BLaER1 (cell line): ENCODE measurements around the gene PFKP.

ENCODE experiments used
- H3K27ac ChIP-seq: shearing (Covaris generic); formaldehyde crosslinking; 2 replicates; pipeline ENCODE4 v1.8.1; 2022
- H3K27me3 ChIP-seq: shearing (Covaris generic); formaldehyde crosslinking; 2 replicates; pipeline ENCODE4 v1.8.1; 2022
- H3K36me3 ChIP-seq: shearing (Covaris generic); formaldehyde crosslinking; 2 replicates; pipeline ENCODE4 v1.8.1; 2022
- H3K4me1 ChIP-seq: shearing (Covaris generic); formaldehyde crosslinking; 2 replicates; pipeline ENCODE4 v1.8.1; 2022
- H3K4me2 ChIP-seq: shearing (Covaris generic); formaldehyde crosslinking; 2 replicates; pipeline ENCODE4 v1.8.1; 2022
- H3K4me3 ChIP-seq: shearing (Covaris generic); formaldehyde crosslinking; 2 replicates; pipeline ENCODE4 v1.8.1; 2022
- H3K9ac ChIP-seq: shearing (Covaris generic); formaldehyde crosslinking; 2 replicates; pipeline ENCODE4 v1.8.1; 2022
- H3K9me3 ChIP-seq: shearing (Covaris generic); formaldehyde crosslinking; 2 replicates; pipeline ENCODE4 v1.8.1; 2022
- H4K20me1 ChIP-seq: shearing (Covaris generic); formaldehyde crosslinking; 2 replicates; pipeline ENCODE4 v1.8.1; 2022
- Cebpa-rat ChIP-seq: shearing (Covaris generic); IDR thresholded peaks from 2 replicates; pipeline ENCODE4 v1.8.1; 2022

PFKP gene

GRCh38 chr10:3147117-3147820 lies 79.9 kb downstream of the PFKP start:
- no peak overlapping the region for H3K9ac ChIP-seq
- H3K36me3 ChIP-seq: peaks cover 99% of the 10 kb centered on the region
- no peak overlapping the region for H3K4me3 ChIP-seq
- no peak overlapping the region for H3K4me2 ChIP-seq
- no peak for TF ChIP-seq Cebpa-rat
- H4K20me1 ChIP-seq: peaks cover 32% of the 10 kb centered on the region
- H3K4me1 ChIP-seq: no peaks in the 10 kb centered on the region
- no peaks in the 10 kb centered on the region for H3K27me3 ChIP-seq
- no peak overlapping the region for H3K27ac ChIP-seq
- no peaks in the 10 kb centered on the region for H3K9me3 ChIP-seq

DNA sequence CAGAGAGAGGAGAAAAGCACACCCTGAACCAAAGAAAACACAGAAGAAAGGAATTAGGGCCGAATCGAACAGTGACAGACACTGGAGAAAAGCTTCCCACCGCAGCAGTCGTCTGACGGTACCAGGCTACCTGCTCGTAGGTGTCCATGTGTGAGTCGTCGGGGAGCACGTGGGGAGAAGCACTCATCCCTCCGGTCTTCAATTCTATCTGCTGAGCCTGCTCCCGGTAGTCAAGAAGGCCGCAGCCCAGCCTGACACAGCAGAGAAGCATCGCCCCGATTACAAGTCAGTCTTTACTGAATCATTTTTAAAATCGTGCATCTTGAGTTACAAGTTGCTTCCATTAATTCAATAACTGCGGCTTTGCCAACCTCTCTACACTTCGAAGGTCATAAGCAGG lies 80.7 kb downstream of the PFKP start:
- TF ChIP-seq Cebpa-rat: no peak
- Histone ChIP-seq H4K20me1 (peaks cover 36% of the 10 kb centered on the region), H3K4me3 (no peak overlapping the region), H3K27ac (no peak overlapping the region), H3K36me3 (peaks cover 99% of the 10 kb centered on the region), H3K9me3 (no peaks in the 10 kb centered on the region), H3K9ac (no peak overlapping the region), H3K4me2 (no peak overlapping the region), H3K4me1 (no peaks in the 10 kb centered on the region), H3K27me3 (no peaks in the 10 kb centered on the region)

DNA sequence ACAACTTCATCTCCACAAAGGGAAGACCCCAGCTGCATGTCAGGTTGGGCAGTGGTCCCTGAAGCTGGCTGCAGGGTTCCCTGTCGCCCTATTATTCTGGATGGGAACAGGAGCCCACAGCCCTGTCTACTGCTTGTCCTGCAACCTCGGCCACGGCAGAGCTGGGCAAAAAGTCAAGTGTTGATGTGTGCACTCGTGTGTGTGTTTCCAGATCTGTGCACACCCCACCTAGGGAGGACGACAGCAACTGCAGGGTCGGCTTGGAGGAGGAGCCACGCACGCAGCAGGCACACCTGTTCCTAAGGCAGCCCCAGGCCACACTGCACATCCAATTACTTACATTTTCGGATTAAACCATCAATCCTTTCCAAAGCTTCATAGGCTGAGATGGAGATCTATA lies 81.6 kb downstream of the PFKP start:
- no peaks in the 10 kb centered on the region for H3K27me3 ChIP-seq
- no peak overlapping the region for H3K4me3 ChIP-seq
- no peak for TF ChIP-seq Cebpa-rat
- no peaks in the 10 kb centered on the region for H3K4me1 ChIP-seq
- no peak overlapping the region for H3K4me2 ChIP-seq
- no peak overlapping the region for H3K27ac ChIP-seq
- H3K36me3 ChIP-seq: peaks cover 99% of the 10 kb centered on the region
- H3K9ac ChIP-seq: no peak overlapping the region
- H3K9me3 ChIP-seq: no peaks in the 10 kb centered on the region
- peaks cover 33% of the 10 kb centered on the region for H4K20me1 ChIP-seq

GRCh38 chr10:3149918-3150317 lies 82.6 kb downstream of the PFKP start:
- peaks cover 31% of the 10 kb centered on the region; the same call in 1 of the 2 replicates for H4K20me1 ChIP-seq
- H3K9ac ChIP-seq: no peak overlapping the region
- H3K4me3 ChIP-seq: no peak overlapping the region
- H3K36me3 ChIP-seq: peaks cover 99% of the 10 kb centered on the region
- no peak overlapping the region for H3K27ac ChIP-seq
- no peaks in the 10 kb centered on the region for H3K27me3 ChIP-seq
- no peaks in the 10 kb centered on the region for H3K9me3 ChIP-seq
- TF ChIP-seq Cebpa-rat: no peak
- no peaks in the 10 kb centered on the region for H3K4me1 ChIP-seq
- no peak overlapping the region for H3K4me2 ChIP-seq

DNA sequence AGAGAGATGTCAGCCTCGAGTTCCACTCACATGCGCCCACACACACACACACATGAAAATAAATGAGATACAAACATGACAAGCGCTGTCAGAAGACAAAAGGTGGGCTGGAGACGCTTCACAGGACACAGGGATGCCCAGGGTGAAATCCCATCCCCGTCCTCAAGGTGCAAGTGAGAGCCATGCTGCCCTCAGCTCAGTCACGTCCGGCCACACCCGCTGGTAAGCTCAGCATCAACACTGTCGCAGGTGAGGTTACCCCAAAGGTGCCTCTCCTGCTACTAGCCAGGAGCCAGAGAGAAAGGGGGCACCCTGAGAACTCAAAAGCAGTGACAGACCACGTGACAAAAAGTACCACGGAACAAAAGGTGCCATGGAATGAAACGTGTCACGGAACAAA lies 83.0 kb downstream of the PFKP start:
- no peaks in the 10 kb centered on the region for H3K9me3 ChIP-seq
- TF ChIP-seq Cebpa-rat: no peak
- H3K27ac ChIP-seq: no peak overlapping the region

GRCh38 chr10:3150961-3151360 lies 83.6 kb downstream of the PFKP start:
- H3K9ac ChIP-seq: no peak overlapping the region
- peaks cover 31% of the 10 kb centered on the region; the same call in 1 of the 2 replicates for H4K20me1 ChIP-seq
- no peaks in the 10 kb centered on the region for H3K4me1 ChIP-seq
- H3K27me3 ChIP-seq: no peaks in the 10 kb centered on the region
- no peak for TF ChIP-seq Cebpa-rat
- H3K36me3 ChIP-seq: peaks cover 99% of the 10 kb centered on the region
- H3K4me3 ChIP-seq: no peak overlapping the region
- H3K9me3 ChIP-seq: no peaks in the 10 kb centered on the region
- no peak overlapping the region for H3K4me2 ChIP-seq
- no peak overlapping the region for H3K27ac ChIP-seq

More for the DNA sequence above, 83.0 kb downstream of the PFKP start:
- H3K4me1 ChIP-seq: no peaks in the 10 kb centered on the region
- H3K9ac ChIP-seq: no peak overlapping the region
- no peaks in the 10 kb centered on the region for H3K27me3 ChIP-seq
- peaks cover 99% of the 10 kb centered on the region for H3K36me3 ChIP-seq
- H4K20me1 ChIP-seq: peaks cover 31% of the 10 kb centered on the region; the same call in 1 of the 2 replicates
- H3K4me2 ChIP-seq: no peak overlapping the region
- H3K4me3 ChIP-seq: no peak overlapping the region

DNA sequence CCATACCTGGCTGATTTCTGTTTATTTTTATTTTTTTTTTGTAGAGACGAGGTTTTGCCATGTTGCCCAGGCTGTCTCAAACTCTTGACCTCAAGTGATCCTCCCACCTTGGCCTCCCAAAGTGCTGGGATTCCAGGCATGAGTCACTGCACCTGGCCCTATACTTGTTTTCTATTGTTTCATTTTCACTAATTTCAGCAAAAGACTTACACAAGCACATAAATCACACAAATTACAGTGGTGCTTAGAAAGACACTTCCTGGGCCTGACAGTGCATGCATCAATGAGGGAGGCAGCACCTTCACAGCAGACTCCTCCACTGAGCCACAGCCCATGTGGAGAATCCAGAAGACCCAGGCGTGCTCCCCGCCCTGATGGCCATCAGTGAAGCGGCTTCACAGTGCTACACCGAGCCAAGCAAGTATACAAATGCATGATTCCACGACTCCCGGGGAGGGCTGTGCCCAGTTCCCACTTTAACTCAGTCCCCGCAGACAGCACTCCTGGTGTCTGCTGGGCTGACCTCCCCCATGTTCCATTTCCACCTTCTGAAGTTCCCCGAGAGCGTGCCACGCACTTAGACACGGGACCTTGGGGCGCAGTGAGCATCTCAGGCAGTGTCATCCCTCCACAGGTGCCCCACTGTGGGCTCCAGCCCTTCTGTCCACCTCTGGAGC lies 84.7 kb downstream of the PFKP start:
- peaks cover 31% of the 10 kb centered on the region; the same call in 1 of the 2 replicates for H4K20me1 ChIP-seq
- H3K9ac ChIP-seq: no peak overlapping the region
- H3K36me3 ChIP-seq: peaks cover 96% of the 10 kb centered on the region
- H3K27me3 ChIP-seq: no peaks in the 10 kb centered on the region
- H3K4me2 ChIP-seq: no peak overlapping the region
- H3K27ac ChIP-seq: no peak overlapping the region
- H3K4me3 ChIP-seq: no peak overlapping the region
- no peaks in the 10 kb centered on the region for H3K9me3 ChIP-seq
- no peaks in the 10 kb centered on the region for H3K4me1 ChIP-seq
- no peak for TF ChIP-seq Cebpa-rat

GRCh38 chr10:3152566-3152935 lies 85.2 kb downstream of the PFKP start:
- TF ChIP-seq Cebpa-rat: no peak
- Histone ChIP-seq H3K9ac (no peak overlapping the region), H3K4me2 (no peak overlapping the region), H3K4me3 (no peak overlapping the region), H3K27ac (no peak overlapping the region), H3K27me3 (no peaks in the 10 kb centered on the region), H3K4me1 (no peaks in the 10 kb centered on the region), H4K20me1 (peaks cover 31% of the 10 kb centered on the region; the same call in 1 of the 2 replicates), H3K36me3 (peaks cover 95% of the 10 kb centered on the region), H3K9me3 (no peaks in the 10 kb centered on the region)

DNA sequence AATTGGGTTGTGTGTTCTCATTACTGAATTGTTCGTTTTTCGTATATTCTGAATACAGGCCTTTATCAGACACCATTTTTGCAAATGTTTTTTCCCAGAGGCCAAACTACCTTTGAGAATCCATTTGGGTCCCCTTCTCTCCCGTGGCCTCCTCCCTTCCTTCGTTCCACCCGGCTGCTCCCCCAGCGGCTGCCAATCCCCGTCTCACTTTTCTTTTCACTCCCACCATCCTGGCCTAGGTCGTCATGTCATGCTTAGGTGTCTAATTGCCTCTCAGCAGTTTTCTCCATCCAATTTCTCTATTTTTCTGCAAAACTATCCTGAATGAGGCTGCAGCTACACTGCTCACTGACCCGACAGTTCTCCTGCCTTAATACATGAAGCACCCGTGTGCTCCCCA lies 87.3 kb downstream of the PFKP start:
- Histone ChIP-seq H3K4me2 (no peak overlapping the region), H3K9me3 (no peaks in the 10 kb centered on the region), H3K9ac (no peak overlapping the region), H3K27me3 (no peaks in the 10 kb centered on the region), H3K4me3 (no peak overlapping the region), H3K4me1 (no peaks in the 10 kb centered on the region), H3K27ac (no peak overlapping the region), H4K20me1 (peaks cover 23% of the 10 kb centered on the region; the same call in 1 of the 2 replicates), H3K36me3 (peaks cover 95% of the 10 kb centered on the region)
- TF ChIP-seq Cebpa-rat: no peak

DNA sequence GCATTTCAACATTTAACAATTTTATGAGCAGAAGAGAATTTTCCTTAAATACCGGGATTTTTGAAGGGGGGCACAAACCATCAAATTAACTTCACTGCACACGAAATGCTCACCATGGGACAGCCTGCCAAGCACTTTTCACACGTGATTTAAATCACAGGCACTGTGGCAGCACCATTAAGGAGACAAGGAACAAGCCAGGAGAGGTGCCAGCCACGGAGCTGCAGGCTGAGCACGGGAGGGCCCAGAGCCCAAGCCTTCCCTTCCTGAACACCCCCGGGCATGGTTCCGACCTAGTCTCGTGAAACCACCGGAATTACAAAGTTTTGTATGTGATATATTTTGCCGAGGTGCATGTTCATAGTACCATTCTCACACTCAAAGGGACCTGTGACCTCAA lies 91.8 kb downstream of the PFKP start:
- Histone ChIP-seq H3K4me3 (no peak overlapping the region), H3K27ac (no peak overlapping the region), H3K9ac (no peak overlapping the region), H3K9me3 (no peaks in the 10 kb centered on the region), H3K4me1 (peaks cover 9% of the 10 kb centered on the region), H3K27me3 (no peaks in the 10 kb centered on the region), H4K20me1 (no peaks in the 10 kb centered on the region), H3K36me3 (peaks cover 95% of the 10 kb centered on the region), H3K4me2 (no peak overlapping the region)
- TF ChIP-seq Cebpa-rat: no peak
